PC-9 (cell line): Measurements from ENCODE around the gene TUT4.

Experiments used
- EZH2 ChIP-seq: fragments of 200-600 bp; sonication (generic); IDR thresholded peaks from 2 replicates; pipeline ENCODE4 v1.8.0; 2017; ENCODE audit warnings: antibody characterized with exemption, low read depth
- TF ChIP-seq, protein P1 (sequence below): fragments of 200-600 bp; sonication (generic); conservative IDR thresholded peaks from 2 replicates; pipeline ENCODE4 v1.6.1; 2017; ENCODE audit warnings: mixed run types, antibody characterized with exemption, mild to moderate bottlenecking, moderate library complexity

DNA sequence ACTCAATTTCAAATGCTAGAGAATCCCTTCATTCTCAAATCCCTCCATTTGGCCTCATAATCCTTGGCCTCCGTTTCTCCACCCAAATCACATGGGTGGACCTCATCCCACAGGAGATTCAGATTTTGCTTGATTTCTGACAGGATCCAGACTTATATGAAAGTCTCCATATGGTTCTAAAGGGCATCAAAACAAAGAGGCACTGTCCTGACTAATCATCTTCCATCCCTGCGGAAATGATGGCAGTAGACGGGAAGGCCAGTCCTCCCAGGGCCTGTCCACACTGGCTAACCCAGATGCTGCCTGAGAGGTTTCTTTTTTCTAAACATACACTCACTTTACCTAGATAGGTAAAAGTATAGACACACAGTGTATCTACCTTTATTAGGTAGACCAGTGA is 167.5 kb downstream of the TUT4 start:
- TF ChIP-seq, protein P1, sequence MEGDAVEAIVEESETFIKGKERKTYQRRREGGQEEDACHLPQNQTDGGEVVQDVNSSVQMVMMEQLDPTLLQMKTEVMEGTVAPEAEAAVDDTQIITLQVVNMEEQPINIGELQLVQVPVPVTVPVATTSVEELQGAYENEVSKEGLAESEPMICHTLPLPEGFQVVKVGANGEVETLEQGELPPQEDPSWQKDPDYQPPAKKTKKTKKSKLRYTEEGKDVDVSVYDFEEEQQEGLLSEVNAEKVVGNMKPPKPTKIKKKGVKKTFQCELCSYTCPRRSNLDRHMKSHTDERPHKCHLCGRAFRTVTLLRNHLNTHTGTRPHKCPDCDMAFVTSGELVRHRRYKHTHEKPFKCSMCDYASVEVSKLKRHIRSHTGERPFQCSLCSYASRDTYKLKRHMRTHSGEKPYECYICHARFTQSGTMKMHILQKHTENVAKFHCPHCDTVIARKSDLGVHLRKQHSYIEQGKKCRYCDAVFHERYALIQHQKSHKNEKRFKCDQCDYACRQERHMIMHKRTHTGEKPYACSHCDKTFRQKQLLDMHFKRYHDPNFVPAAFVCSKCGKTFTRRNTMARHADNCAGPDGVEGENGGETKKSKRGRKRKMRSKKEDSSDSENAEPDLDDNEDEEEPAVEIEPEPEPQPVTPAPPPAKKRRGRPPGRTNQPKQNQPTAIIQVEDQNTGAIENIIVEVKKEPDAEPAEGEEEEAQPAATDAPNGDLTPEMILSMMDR, result no peak
- TF ChIP-seq EZH2, result no peak
